Parathyroid adenoma (tissue), 2 donors: ENCODE data around the gene DAPK2.

Experiments
- H2AFZ ChIP-seq: fragments of 300-600 bp; sonication (generic); one replicate; pipeline ENCODE4 v1.7.0; 2017; ENCODE audit warnings: antibody characterized with exemption, mild to moderate bottlenecking
- H3K27ac ChIP-seq: fragments of 300-600 bp; sonication (generic); one replicate; pipeline ENCODE4 v1.7.0; 2017
- H3K27me3 ChIP-seq: fragments of 300-600 bp; sonication (generic); one replicate; pipeline ENCODE4 v1.7.0; 2017; ENCODE audit warnings: low read length; ENCODE audit not compliant: control insufficient read depth, insufficient read depth
- H3K36me3 ChIP-seq: fragments of 300-600 bp; sonication (generic); one replicate; pipeline ENCODE4 v1.7.0; 2017; ENCODE audit warnings: low read length; ENCODE audit not compliant: control insufficient read depth, insufficient read depth
- H3K4me1 ChIP-seq: fragments of 300-600 bp; sonication (generic); one replicate; pipeline ENCODE4 v1.7.0; 2017; ENCODE audit warnings: control low read depth
- H3K4me2 ChIP-seq: fragments of 300-600 bp; sonication (generic); one replicate; pipeline ENCODE4 v1.7.0; 2017; ENCODE audit warnings: low read length
- H3K4me3 ChIP-seq: fragments of 300-600 bp; sonication (generic); one replicate; pipeline ENCODE4 v1.7.0; 2017; ENCODE audit warnings: low read depth, low read length
- H3K79me2 ChIP-seq: fragments of 300-600 bp; sonication (generic); one replicate; pipeline ENCODE4 v1.7.0; 2017; ENCODE audit warnings: control low read depth
- H3K9ac ChIP-seq: fragments of 300-600 bp; sonication (generic); one replicate; pipeline ENCODE4 v1.7.0; 2017; ENCODE audit warnings: mild to moderate bottlenecking
- H3K9me3 ChIP-seq: fragments of 300-600 bp; sonication (generic); one replicate; pipeline ENCODE4 v1.7.0; 2017; ENCODE audit warnings: low read length; ENCODE audit not compliant: control insufficient read depth
- CTCF ChIP-seq: fragments of 300-600 bp; sonication (generic); IDR thresholded peaks from one replicate; pipeline ENCODE4 v1.7.0; 2017; ENCODE audit warnings: antibody characterized with exemption, mild to moderate bottlenecking
- donor health status: primary hyperparathyroidism.

Gene DAPK2

GRCh38 chr15:63923993-63924950 lies 122.0 kb downstream of the DAPK2 start:
- H3K4me1 ChIP-seq, result no peaks in the 10 kb centered on the region
- no peaks in the 10 kb centered on the region for H3K9me3 ChIP-seq
- no peak overlapping the region for H3K4me2 ChIP-seq
- H3K27me3 ChIP-seq, result no peaks in the 10 kb centered on the region
- H3K9ac ChIP-seq, result no peak overlapping the region
- H3K4me3 ChIP-seq, result no peak overlapping the region
- peak overlapping the region; percentile 34 for H2AFZ ChIP-seq
- no peaks in the 10 kb centered on the region for H3K36me3 ChIP-seq
- TF ChIP-seq CTCF, result no peak
- no peaks in the 10 kb centered on the region for H3K79me2 ChIP-seq
- H3K27ac ChIP-seq, result peak overlapping the region; percentile 27

GRCh38 chr15:63922916-63923315 lies 123.4 kb downstream of the DAPK2 start:
- H2AFZ ChIP-seq, result no peak overlapping the region
- no peak overlapping the region for H3K27ac ChIP-seq
- H3K79me2 ChIP-seq, result no peaks in the 10 kb centered on the region
- H3K4me2 ChIP-seq, result no peak overlapping the region
- no peak overlapping the region for H3K9ac ChIP-seq
- no peak overlapping the region for H3K4me3 ChIP-seq
- no peak for TF ChIP-seq CTCF
- no peaks in the 10 kb centered on the region for H3K27me3 ChIP-seq
- no peaks in the 10 kb centered on the region for H3K36me3 ChIP-seq
- no peaks in the 10 kb centered on the region for H3K9me3 ChIP-seq
- H3K4me1 ChIP-seq, result no peaks in the 10 kb centered on the region

GRCh38 chr15:63922261-63922904 lies 123.9 kb downstream of the DAPK2 start:
- no peak for TF ChIP-seq CTCF
- no peaks in the 10 kb centered on the region for H3K36me3 ChIP-seq
- H3K79me2 ChIP-seq, result no peaks in the 10 kb centered on the region
- H3K27ac ChIP-seq, result no peak overlapping the region
- no peak overlapping the region for H3K4me3 ChIP-seq
- H3K4me1 ChIP-seq, result no peaks in the 10 kb centered on the region
- no peak overlapping the region for H3K9ac ChIP-seq
- H2AFZ ChIP-seq, result no peak overlapping the region
- no peaks in the 10 kb centered on the region for H3K9me3 ChIP-seq
- H3K27me3 ChIP-seq, result no peaks in the 10 kb centered on the region
- H3K4me2 ChIP-seq, result no peak overlapping the region

- no peaks in the 10 kb centered on the region for H3K36me3 ChIP-seq
- H3K4me2 ChIP-seq, result no peak overlapping the region
- no peak overlapping the region for H3K27ac ChIP-seq
- no peak overlapping the region for H2AFZ ChIP-seq
- no peaks in the 10 kb centered on the region for H3K4me1 ChIP-seq
- no peaks in the 10 kb centered on the region for H3K79me2 ChIP-seq
- no peak overlapping the region for H3K9ac ChIP-seq
- H3K9me3 ChIP-seq, result no peaks in the 10 kb centered on the region
- no peak for TF ChIP-seq CTCF
- no peaks in the 10 kb centered on the region for H3K27me3 ChIP-seq
- H3K4me3 ChIP-seq, result no peak overlapping the region
Measured at GRCh38 chr15:63920504-63921175, 125.6 kb downstream of the DAPK2 start.
